Testis (tissue), 2 donors: Measurements from ENCODE around the gene SFRP5.

ENCODE experiments used
- CTCF ChIP-seq, 3 experiments: fragments of 450-650 bp in 2 of 3; fragments of 200-600 bp in 1 of 3; sonication (generic) in 1 of 3; IDR thresholded peaks; one replicate each; pipeline ENCODE4 v1.5.1; 2016 to 2019; ENCODE audit warnings: antibody characterized with exemption in 3 of 3, mild to moderate bottlenecking in 2 of 3, moderate library complexity in 1 of 3
- POLR2A ChIP-seq: fragments of 450-650 bp; IDR thresholded peaks from one replicate; pipeline ENCODE4 v1.6.1; 2017; ENCODE audit warnings: antibody characterized with exemption, mild to moderate bottlenecking, moderate library complexity

- no peak for TF ChIP-seq CTCF (IDR thresholded peaks at IDR 0.05)
- TF ChIP-seq POLR2A: no peak
These were observed 37.8 kb downstream of the SFRP5 start for GRCh38 chr10:97734021-97734420.
